ENCODE results near the gene P2RY6. TPM values are rescaled to one million over a fixed set of nuclear protein-coding genes. Genes with fewer than 3 reads are reported as not detected.

P2RY6 gene
- total and polyA plus RNA-seq, 3 experiments from 2014 or later: 0.20 to 0.24 TPM; not detected in 1

DNA sequence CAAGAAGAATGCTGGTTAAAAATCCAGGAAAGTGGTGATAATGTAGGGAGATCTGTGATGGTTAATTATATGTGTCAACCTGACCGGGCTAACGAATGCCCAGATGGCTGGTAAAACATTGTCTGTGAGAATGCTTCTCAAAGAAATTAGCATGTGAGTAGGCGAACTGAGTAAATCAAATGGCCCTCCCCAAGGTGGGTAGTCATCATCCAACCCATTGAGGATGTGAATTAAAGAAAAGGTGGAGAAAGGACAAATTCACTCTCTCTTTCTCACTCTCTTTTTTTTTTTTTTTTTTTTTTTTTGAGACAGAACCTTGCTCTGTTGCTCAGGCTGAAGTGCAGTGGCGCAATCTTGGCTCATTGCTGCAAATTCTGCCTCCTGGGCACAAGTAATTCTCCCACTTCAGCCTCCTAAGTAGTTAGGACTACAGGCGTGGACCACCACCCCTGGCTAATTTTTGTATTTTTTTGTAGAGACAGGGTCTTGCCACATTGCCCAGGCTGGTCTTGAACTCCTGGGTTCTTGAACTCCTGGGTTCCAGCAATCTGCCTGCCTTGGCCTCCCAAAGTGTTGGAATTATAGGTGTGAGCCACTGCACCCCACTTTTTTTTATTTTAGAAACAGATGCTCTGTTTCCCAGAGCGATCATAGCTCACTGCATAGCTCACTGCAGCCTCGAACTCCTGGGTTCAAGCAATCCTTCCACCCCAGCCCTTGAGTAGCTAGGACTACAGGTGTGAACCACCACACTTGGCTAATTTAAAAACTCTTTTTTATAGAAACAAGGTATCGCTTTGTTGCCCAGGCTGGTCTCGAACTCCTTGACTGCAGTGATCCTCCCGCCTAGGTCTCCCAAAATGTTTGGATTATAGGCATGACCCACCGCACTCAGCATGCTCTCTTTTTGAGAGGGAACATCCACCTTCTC is 22.0 kb upstream of the P2RY6 start:
- Histone ChIP-seq H3K4me1 (ENCODE audit: insufficient read depth, low read length) (no peaks in the 10 kb centered on the region), H3K27me3 (ENCODE audit: insufficient read depth, low read length, poor library complexity, severe bottlenecking) (no peaks in the 10 kb centered on the region), H3K4me3 (ENCODE audit: low read length) (no peak overlapping the region), H3K36me3 (ENCODE audit: insufficient read depth, low read length) (no peaks in the 10 kb centered on the region), H3K27ac (ENCODE audit: low read depth, low read length) (no peak overlapping the region), H3K9me3 (ENCODE audit: low read length) (no peaks in the 10 kb centered on the region)
- Mint-ChIP-seq H3K4me3 (no peak overlapping the region), H3K4me1 (peaks cover 0 to 3% (median 0%) of the 10 kb centered on the region in 3 donors), H3K27me3 (no peaks in the 10 kb centered on the region), H3K9me3 (no peaks in the 10 kb centered on the region), H3K36me3 (no peaks in the 10 kb centered on the region), H3K27ac (peak overlapping the region in 1 of 8 donors; percentile 19)
- CTCF ChIA-PET: no interaction called here
- POLR2A ChIA-PET: no interaction called here
- no peak for DNase-seq

- Histone ChIP-seq H3K27ac (ENCODE audit: low read depth, low read length) (no peak overlapping the region), H3K27me3 (ENCODE audit: insufficient read depth, low read length, poor library complexity, severe bottlenecking) (no peaks in the 10 kb centered on the region), H3K4me3 (ENCODE audit: low read length) (no peak overlapping the region), H3K36me3 (ENCODE audit: insufficient read depth, low read length) (no peaks in the 10 kb centered on the region), H3K4me1 (ENCODE audit: insufficient read depth, low read length) (no peaks in the 10 kb centered on the region), H3K9me3 (ENCODE audit: low read length) (no peaks in the 10 kb centered on the region)
- DNase-seq: peak in 1 of 5 donors; percentile 18
- ChIA-PET CTCF (no interaction called here), POLR2A (no interaction called here)
- Mint-ChIP-seq H3K4me1 (no peaks in the 10 kb centered on the region), H3K27ac (peak overlapping the region in 1 of 8 donors; percentile 47), H3K9me3 (no peaks in the 10 kb centered on the region), H3K36me3 (no peaks in the 10 kb centered on the region), H3K27me3 (no peaks in the 10 kb centered on the region), H3K4me3 (no peak overlapping the region)
Observed at GRCh38 chr11:73252577-73253191, 19.5 kb upstream of the P2RY6 start.

GRCh38 chr11:73257342-73258103 is 14.6 kb upstream of the P2RY6 start:
- H3K27me3 ChIP-seq (ENCODE audit: insufficient read depth, low read length, poor library complexity, severe bottlenecking): no peaks in the 10 kb centered on the region
- Mint-ChIP-seq H3K27ac (no peak overlapping the region), H3K4me1 (no peaks in the 10 kb centered on the region), H3K9me3 (no peaks in the 10 kb centered on the region), H3K36me3 (no peaks in the 10 kb centered on the region), H3K4me3 (no peak overlapping the region), H3K27me3 (peaks cover 4 to 15% of the 10 kb centered on the region in 2 donors)
- no peaks in the 10 kb centered on the region for H3K36me3 ChIP-seq (ENCODE audit: insufficient read depth, low read length)
- H3K9me3 ChIP-seq (ENCODE audit: low read length): no peaks in the 10 kb centered on the region
- ChIA-PET CTCF (interaction anchor here (1.6 kb wide), 1 partner anchor 21 kb away, joined by 4 read pairs; no protein-coding TSS in a partner anchor), POLR2A (no interaction called here)
- no peak overlapping the region for H3K4me3 ChIP-seq (ENCODE audit: low read length)
- H3K27ac ChIP-seq (ENCODE audit: low read depth, low read length): no peak overlapping the region
- no peaks in the 10 kb centered on the region for H3K4me1 ChIP-seq (ENCODE audit: insufficient read depth, low read length)
- no peak for DNase-seq

GRCh38 chr11:73258104-73259035 is 13.8 kb upstream of the P2RY6 start:
- CTCF ChIA-PET: interaction anchor here (0.8 to 1.6 kb wide), 2 partner anchors 22 to 25 kb away, joined by 3 to 4 read pairs; no protein-coding TSS in a partner anchor
- Mint-ChIP-seq H3K4me3 (no peak overlapping the region), H3K9me3 (no peaks in the 10 kb centered on the region)

DNA sequence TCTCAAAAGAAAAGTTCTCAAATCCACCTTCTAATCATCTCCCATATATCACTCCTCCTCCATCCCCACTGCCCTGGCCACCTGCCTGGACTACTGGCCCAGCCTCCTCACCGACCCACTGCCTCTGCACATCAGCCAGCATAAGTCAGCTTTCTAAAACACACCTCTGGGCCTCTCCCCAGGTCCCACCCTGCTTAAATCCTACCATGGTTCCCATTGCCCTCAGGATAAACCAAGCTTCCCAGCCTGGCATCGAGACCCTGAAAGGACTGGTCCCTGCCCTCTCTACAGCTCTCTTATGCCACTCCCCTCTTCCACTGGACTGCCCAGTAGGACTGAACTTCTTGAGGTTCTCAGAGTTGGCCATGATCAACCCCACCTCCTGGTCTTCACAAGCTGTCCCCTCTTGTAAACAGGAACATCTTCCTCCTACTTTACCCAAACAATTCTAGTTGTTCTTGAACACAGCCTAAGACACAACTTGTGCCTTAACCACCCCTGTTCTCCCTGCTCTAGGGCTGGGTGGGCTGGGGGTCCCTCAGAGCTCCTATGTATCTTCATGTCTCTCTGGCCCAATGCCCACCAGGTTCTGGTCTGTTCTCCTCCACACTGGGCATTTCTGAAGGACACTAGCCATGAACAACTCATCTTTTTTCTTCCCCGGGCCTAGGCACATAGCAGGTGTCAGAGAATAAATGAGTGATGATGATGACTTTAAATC is 12.6 kb upstream of the P2RY6 start:
- no peak for DNase-seq
- no peak overlapping the region for H3K27ac ChIP-seq (ENCODE audit: low read depth, low read length)
- Mint-ChIP-seq H3K27ac (peak overlapping the region in 1 of 8 donors; percentile 47), H3K4me1 (no peaks in the 10 kb centered on the region), H3K27me3 (peaks cover 10 to 33% of the 10 kb centered on the region in 2 donors), H3K4me3 (no peak overlapping the region), H3K36me3 (no peaks in the 10 kb centered on the region), H3K9me3 (no peaks in the 10 kb centered on the region)
- H3K4me3 ChIP-seq (ENCODE audit: low read length): no peak overlapping the region
- CTCF ChIA-PET: no interaction called here
- no peaks in the 10 kb centered on the region for H3K4me1 ChIP-seq (ENCODE audit: insufficient read depth, low read length)
- H3K9me3 ChIP-seq (ENCODE audit: low read length): no peaks in the 10 kb centered on the region
- H3K36me3 ChIP-seq (ENCODE audit: insufficient read depth, low read length): no peaks in the 10 kb centered on the region
- POLR2A ChIA-PET: no interaction called here
- H3K27me3 ChIP-seq (ENCODE audit: insufficient read depth, low read length, poor library complexity, severe bottlenecking): peaks cover 14% of the 10 kb centered on the region

More at GRCh38 chr11:73258104-73259035, 13.8 kb upstream of the P2RY6 start:
- Mint-ChIP-seq H3K27ac (peak overlapping the region in 1 of 8 donors; percentile 70), H3K4me1 (no peaks in the 10 kb centered on the region), H3K36me3 (no peaks in the 10 kb centered on the region), H3K27me3 (peaks cover 10 to 23% of the 10 kb centered on the region in 2 donors)
- Histone ChIP-seq H3K36me3 (ENCODE audit: insufficient read depth, low read length) (no peaks in the 10 kb centered on the region), H3K4me3 (ENCODE audit: low read length) (no peak overlapping the region), H3K9me3 (ENCODE audit: low read length) (no peaks in the 10 kb centered on the region), H3K4me1 (ENCODE audit: insufficient read depth, low read length) (no peaks in the 10 kb centered on the region), H3K27ac (ENCODE audit: low read depth, low read length) (no peak overlapping the region), H3K27me3 (ENCODE audit: insufficient read depth, low read length, poor library complexity, severe bottlenecking) (peaks cover 5% of the 10 kb centered on the region)
- POLR2A ChIA-PET: no interaction called here
- no peak for DNase-seq

DNA sequence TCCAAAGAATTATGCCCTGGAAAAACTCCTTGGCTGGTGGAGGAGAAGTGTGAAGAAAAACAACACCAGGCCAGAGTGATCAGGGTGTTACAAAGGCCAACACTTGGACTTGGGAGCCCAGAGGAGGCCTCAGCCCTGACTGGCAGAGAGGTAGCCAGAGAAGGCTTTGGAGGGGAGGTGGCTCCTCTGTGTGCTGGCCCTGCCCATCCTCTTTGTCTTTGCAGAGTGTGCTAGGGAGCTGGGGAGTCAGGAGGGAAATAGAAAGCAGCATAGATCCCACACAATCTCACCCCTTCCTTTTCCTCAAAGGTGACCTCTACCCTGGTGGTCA is 12.0 kb upstream of the P2RY6 start:
- Mint-ChIP-seq H3K27ac (no peak overlapping the region), H3K36me3 (no peaks in the 10 kb centered on the region), H3K4me1 (no peaks in the 10 kb centered on the region), H3K4me3 (no peak overlapping the region), H3K27me3 (peaks cover 15 to 38% of the 10 kb centered on the region in 2 donors), H3K9me3 (no peaks in the 10 kb centered on the region)
- Histone ChIP-seq H3K36me3 (ENCODE audit: insufficient read depth, low read length) (no peaks in the 10 kb centered on the region), H3K4me3 (ENCODE audit: low read length) (no peak overlapping the region), H3K27me3 (ENCODE audit: insufficient read depth, low read length, poor library complexity, severe bottlenecking) (peaks cover 18% of the 10 kb centered on the region), H3K27ac (ENCODE audit: low read depth, low read length) (no peak overlapping the region), H3K4me1 (ENCODE audit: insufficient read depth, low read length) (no peaks in the 10 kb centered on the region), H3K9me3 (ENCODE audit: low read length) (no peaks in the 10 kb centered on the region)
- ChIA-PET CTCF (no interaction called here), POLR2A (no interaction called here)
- no peak for DNase-seq

DNA sequence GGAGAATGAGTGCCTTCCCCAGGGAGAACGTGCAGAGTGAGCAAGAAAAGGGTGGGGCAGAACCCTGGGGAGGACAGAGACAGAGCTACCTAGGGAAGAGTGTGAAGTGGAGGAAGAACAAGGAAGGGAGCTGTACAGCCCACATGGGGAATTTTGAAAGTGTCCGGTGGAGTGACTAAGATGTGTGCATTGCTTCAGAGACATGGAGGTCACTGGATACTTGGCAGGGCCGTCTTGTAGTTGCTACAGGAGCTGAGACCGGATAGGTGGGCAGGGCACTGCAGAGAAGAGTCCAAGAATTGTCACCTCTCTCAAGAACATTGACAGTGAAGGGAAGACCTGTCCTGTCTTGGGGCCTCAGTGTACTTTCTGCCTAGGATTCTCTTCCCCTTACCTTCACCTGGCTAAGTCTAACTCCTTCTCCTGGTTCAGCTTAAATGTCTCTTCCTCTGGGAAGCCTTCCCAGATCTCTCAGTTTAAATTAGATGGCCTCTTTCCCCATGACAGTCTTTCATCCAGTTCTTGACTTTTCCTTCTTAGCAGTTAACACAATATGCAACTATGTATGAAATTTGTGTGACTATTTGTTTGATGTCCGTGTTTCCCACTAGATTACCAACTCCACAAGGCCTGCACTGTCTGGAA is 9.2 kb upstream of the P2RY6 start:
- Histone ChIP-seq H3K9me3 (ENCODE audit: low read length) (no peaks in the 10 kb centered on the region), H3K27ac (ENCODE audit: low read depth, low read length) (no peak overlapping the region), H3K4me1 (ENCODE audit: insufficient read depth, low read length) (no peaks in the 10 kb centered on the region), H3K27me3 (ENCODE audit: insufficient read depth, low read length, poor library complexity, severe bottlenecking) (peaks cover 18% of the 10 kb centered on the region), H3K4me3 (ENCODE audit: low read length) (no peak overlapping the region), H3K36me3 (ENCODE audit: insufficient read depth, low read length) (no peaks in the 10 kb centered on the region)
- no peaks in the 10 kb centered on the region for H3K36me3 Mint-ChIP-seq
- ChIA-PET CTCF (no interaction called here), POLR2A (no interaction called here)
- H3K9me3 Mint-ChIP-seq: no peaks in the 10 kb centered on the region
- H3K27me3 Mint-ChIP-seq: peaks cover 24 to 51% of the 10 kb centered on the region in 2 donors
- no peak for DNase-seq
- H3K4me1 Mint-ChIP-seq: no peaks in the 10 kb centered on the region
- no peak overlapping the region for H3K4me3 Mint-ChIP-seq
- H3K27ac Mint-ChIP-seq: peak overlapping the region in 1 of 8 donors; percentile 7
